ENCODE results near the gene ENO3.

The ENO3 gene

GRCh38 chr17:4937553-4937952, 13.4 kb upstream of the ENO3 start:
- DNase-seq (ENCODE audit: low read depth): no peak

- no peak for DNase-seq (ENCODE audit: low read depth)
Observed at GRCh38 chr17:4938069-4938491, 12.8 kb upstream of the ENO3 start.

GRCh38 chr17:4938688-4939545, 12.0 kb upstream of the ENO3 start:
- no peak for DNase-seq (ENCODE audit: low read depth)

- DNase-seq (ENCODE audit: low read depth): no peak
Observed at GRCh38 chr17:4939546-4939795, 11.4 kb upstream of the ENO3 start.

GRCh38 chr17:4939796-4940554, 10.9 kb upstream of the ENO3 start, which contains the start of the genes RNF167 and SLC25A11:
Gene RNF167 (plus strand): TSS chr17:4940268. CDS start chr17:4940910, 642 bp downstream.
Gene SLC25A11 (minus strand): TSS chr17:4940046. CDS start chr17:4939910, 136 bp downstream.
- peak; percentile 95 for DNase-seq (ENCODE audit: low read depth)

- DNase-seq (ENCODE audit: low read depth): no peak
Observed at GRCh38 chr17:4940555-4941318, 10.2 kb upstream of the ENO3 start.

- no peak for DNase-seq (ENCODE audit: low read depth)
Observed at GRCh38 chr17:4941319-4941610, 9.7 kb upstream of the ENO3 start.

- no peak for DNase-seq (ENCODE audit: low read depth)
Observed at GRCh38 chr17:4942760-4943508, 8.0 kb upstream of the ENO3 start.

- DNase-seq (ENCODE audit: low read depth): no peak
Observed at GRCh38 chr17:4944163-4944553, 6.8 kb upstream of the ENO3 start.

GRCh38 chr17:4944554-4945175, 6.3 kb upstream of the ENO3 start:
- DNase-seq (ENCODE audit: low read depth): no peak

GRCh38 chr17:4945176-4945943, 5.6 kb upstream of the ENO3 start:
- peak; percentile 85 for DNase-seq (ENCODE audit: low read depth)

GRCh38 chr17:4945944-4946280, 5.0 kb upstream of the ENO3 start:
- no peak for DNase-seq (ENCODE audit: low read depth)

GRCh38 chr17:4946312-4946976, 4.5 kb upstream of the ENO3 start:
- DNase-seq (ENCODE audit: low read depth): no peak

- no peak for DNase-seq (ENCODE audit: low read depth)
Observed at GRCh38 chr17:4947010-4947410, 3.9 kb upstream of the ENO3 start.

GRCh38 chr17:4947411-4948165, 3.3 kb upstream of the ENO3 start:
- peak; percentile 42 for DNase-seq (ENCODE audit: low read depth)

GRCh38 chr17:4948166-4948930, 2.6 kb upstream of the ENO3 start, which contains the start of gene PFN1:
Gene PFN1 (minus strand): TSS chr17:4948530. CDS start chr17:4948394, 136 bp downstream.
- DNase-seq (ENCODE audit: low read depth): peak; percentile 85

GRCh38 chr17:4948931-4949320, 2.0 kb upstream of the ENO3 start:
- DNase-seq (ENCODE audit: low read depth): peak; percentile 61

- peak; percentile 67 for DNase-seq (ENCODE audit: low read depth)
Observed at GRCh38 chr17:4949321-4950074, 1.4 kb upstream of the ENO3 start.

All from stimulated activated CD4-positive, alpha-beta T cell treated with anti-CD3 and anti-CD28 coated beads, Interleukin-2, amount 100 ng/mL, for 4 hours (primary cell).